ENCODE measurements around the gene EFHD1. TPM values are rescaled to one million over a fixed set of nuclear protein-coding genes. Genes with fewer than 3 reads are reported as not detected.
A peak's percentile ranks its signal among the peaks of the same experiment; 100 is the strongest.

Gene EFHD1
- total and polyA plus RNA-seq, 2 experiments from 2014 or later = 3.4 to 6.4 TPM

DNA sequence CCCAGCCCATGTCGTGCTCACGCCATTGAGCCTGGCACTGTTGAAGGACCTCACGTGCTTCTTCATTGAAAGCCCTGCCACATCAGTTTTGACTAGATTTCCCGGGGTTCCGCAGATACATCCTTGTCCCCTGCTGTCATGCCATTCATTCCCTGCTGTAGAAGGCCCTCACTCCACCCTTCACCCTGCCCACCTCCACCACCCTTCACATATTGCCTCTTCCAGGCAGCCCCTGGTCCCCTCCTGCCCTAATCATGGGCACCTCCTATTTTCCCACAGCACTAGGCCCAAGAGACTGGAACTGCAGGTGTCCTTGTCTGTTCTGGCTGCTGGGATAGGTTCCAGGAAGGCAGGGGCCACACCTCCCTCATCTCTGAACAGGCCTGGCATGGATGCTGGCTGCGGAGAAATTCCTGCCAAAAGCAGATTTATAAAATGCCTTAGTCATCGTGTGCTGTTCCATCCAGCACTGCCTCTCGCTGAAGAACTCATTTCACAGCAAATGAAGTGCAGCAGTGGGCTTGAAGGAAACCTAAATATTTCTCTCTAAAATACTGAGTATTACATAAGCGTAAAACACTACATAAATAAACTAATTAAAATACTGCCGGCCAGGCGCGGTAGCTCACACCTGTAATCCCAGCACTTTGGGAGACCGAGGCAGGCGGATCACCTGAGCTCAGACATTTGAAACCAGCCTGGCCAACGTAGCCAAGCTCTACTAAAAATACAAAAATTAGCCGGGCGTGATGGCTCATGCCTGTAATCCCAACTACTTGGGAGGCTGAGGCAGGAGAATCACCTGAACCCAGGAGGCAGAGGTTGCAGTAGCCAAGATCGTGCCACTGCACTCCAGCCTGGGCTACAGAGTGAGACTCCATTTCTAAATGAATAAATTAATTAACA, 44.5 kb upstream of the EFHD1 start:
- Mint-ChIP-seq H3K4me3 (no peak overlapping the region), H3K9me3 (peaks cover 8% of the 10 kb centered on the region; the same call in 2 of the 3 replicates), H3K27ac (0 out of 2 replicates have a peak overlapping the region, but pooled peaks have one; percentile 38), H3K36me3 (ENCODE audit: low read depth) (peaks cover 13% of the 10 kb centered on the region; the same call in 2 of the 3 replicates), H3K4me1 (peaks cover 25% of the 10 kb centered on the region), H3K27me3 (ENCODE audit: insufficient read depth, low read depth, poor library complexity) (peaks cover 2% of the 10 kb centered on the region)
- Histone ChIP-seq H2AFZ (no peak overlapping the region), H3K27me3 (ENCODE audit: insufficient read depth) (no peaks in the 10 kb centered on the region), H3K27ac (ENCODE audit: low read depth) (no peak overlapping the region), H3K4me3 (no peak overlapping the region), H3K4me2 (no peak overlapping the region), H4K20me1 (replicated peaks; ENCODE audit: insufficient read depth) (no peaks in the 10 kb centered on the region), H3K4me1 (ENCODE audit: insufficient read depth) (peaks cover 8% of the 10 kb centered on the region), H3K79me2 (replicated peaks; ENCODE audit: insufficient read depth) (no peaks in the 10 kb centered on the region), H3K36me3 (ENCODE audit: insufficient read depth) (no peaks in the 10 kb centered on the region), H3K9me2 (ENCODE audit: insufficient read depth) (0 out of 2 replicates have a peak, but pooled peaks cover 8% of the 10 kb centered on the region), H3F3A (replicated peaks; ENCODE audit: low read depth) (no peaks in the 10 kb centered on the region)
- ATAC-seq = no peak
- TF ChIP-seq, protein P1, sequence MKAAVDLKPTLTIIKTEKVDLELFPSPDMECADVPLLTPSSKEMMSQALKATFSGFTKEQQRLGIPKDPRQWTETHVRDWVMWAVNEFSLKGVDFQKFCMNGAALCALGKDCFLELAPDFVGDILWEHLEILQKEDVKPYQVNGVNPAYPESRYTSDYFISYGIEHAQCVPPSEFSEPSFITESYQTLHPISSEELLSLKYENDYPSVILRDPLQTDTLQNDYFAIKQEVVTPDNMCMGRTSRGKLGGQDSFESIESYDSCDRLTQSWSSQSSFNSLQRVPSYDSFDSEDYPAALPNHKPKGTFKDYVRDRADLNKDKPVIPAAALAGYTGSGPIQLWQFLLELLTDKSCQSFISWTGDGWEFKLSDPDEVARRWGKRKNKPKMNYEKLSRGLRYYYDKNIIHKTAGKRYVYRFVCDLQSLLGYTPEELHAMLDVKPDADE (IDR thresholded peaks at IDR 0.05) = no peak
- TF ChIP-seq EZH2 (IDR thresholded peaks at IDR 0.05; ENCODE audit: low read depth, unreplicated experiment) = no peak
- TF ChIP-seq, protein P2, sequence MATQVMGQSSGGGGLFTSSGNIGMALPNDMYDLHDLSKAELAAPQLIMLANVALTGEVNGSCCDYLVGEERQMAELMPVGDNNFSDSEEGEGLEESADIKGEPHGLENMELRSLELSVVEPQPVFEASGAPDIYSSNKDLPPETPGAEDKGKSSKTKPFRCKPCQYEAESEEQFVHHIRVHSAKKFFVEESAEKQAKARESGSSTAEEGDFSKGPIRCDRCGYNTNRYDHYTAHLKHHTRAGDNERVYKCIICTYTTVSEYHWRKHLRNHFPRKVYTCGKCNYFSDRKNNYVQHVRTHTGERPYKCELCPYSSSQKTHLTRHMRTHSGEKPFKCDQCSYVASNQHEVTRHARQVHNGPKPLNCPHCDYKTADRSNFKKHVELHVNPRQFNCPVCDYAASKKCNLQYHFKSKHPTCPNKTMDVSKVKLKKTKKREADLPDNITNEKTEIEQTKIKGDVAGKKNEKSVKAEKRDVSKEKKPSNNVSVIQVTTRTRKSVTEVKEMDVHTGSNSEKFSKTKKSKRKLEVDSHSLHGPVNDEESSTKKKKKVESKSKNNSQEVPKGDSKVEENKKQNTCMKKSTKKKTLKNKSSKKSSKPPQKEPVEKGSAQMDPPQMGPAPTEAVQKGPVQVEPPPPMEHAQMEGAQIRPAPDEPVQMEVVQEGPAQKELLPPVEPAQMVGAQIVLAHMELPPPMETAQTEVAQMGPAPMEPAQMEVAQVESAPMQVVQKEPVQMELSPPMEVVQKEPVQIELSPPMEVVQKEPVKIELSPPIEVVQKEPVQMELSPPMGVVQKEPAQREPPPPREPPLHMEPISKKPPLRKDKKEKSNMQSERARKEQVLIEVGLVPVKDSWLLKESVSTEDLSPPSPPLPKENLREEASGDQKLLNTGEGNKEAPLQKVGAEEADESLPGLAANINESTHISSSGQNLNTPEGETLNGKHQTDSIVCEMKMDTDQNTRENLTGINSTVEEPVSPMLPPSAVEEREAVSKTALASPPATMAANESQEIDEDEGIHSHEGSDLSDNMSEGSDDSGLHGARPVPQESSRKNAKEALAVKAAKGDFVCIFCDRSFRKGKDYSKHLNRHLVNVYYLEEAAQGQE (IDR thresholded peaks at IDR 0.05; ENCODE audit: unreplicated experiment) = no peak
- no peak for TF ChIP-seq JUNB (IDR thresholded peaks at IDR 0.05; ENCODE audit: unreplicated experiment)
- TF ChIP-seq POLR2AphosphoS5 (IDR thresholded peaks at IDR 0.05; ENCODE audit: low read depth) = no peak
- no peak for TF ChIP-seq EZH2phosphoT487 (IDR thresholded peaks at IDR 0.05; ENCODE audit: unreplicated experiment)
- TF ChIP-seq STAT1 (IDR thresholded peaks at IDR 0.05; ENCODE audit: unreplicated experiment) = no peak
- TF ChIP-seq NANOG (IDR thresholded peaks at IDR 0.05; ENCODE audit: borderline replicate concordance) = no peak
- no peak for TF ChIP-seq ZNF114 (CRISPR knock-in tag; IDR thresholded peaks at IDR 0.05)
- TF ChIP-seq ZNF331 (CRISPR knock-in tag; IDR thresholded peaks at IDR 0.05; ENCODE audit: low read depth) = no peak
- TF ChIP-seq, protein P3, sequence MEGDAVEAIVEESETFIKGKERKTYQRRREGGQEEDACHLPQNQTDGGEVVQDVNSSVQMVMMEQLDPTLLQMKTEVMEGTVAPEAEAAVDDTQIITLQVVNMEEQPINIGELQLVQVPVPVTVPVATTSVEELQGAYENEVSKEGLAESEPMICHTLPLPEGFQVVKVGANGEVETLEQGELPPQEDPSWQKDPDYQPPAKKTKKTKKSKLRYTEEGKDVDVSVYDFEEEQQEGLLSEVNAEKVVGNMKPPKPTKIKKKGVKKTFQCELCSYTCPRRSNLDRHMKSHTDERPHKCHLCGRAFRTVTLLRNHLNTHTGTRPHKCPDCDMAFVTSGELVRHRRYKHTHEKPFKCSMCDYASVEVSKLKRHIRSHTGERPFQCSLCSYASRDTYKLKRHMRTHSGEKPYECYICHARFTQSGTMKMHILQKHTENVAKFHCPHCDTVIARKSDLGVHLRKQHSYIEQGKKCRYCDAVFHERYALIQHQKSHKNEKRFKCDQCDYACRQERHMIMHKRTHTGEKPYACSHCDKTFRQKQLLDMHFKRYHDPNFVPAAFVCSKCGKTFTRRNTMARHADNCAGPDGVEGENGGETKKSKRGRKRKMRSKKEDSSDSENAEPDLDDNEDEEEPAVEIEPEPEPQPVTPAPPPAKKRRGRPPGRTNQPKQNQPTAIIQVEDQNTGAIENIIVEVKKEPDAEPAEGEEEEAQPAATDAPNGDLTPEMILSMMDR (conservative IDR thresholded peaks at IDR 0.05; ENCODE audit: low read depth in 2 of 2) = no peak
- TF ChIP-seq, protein P4, sequence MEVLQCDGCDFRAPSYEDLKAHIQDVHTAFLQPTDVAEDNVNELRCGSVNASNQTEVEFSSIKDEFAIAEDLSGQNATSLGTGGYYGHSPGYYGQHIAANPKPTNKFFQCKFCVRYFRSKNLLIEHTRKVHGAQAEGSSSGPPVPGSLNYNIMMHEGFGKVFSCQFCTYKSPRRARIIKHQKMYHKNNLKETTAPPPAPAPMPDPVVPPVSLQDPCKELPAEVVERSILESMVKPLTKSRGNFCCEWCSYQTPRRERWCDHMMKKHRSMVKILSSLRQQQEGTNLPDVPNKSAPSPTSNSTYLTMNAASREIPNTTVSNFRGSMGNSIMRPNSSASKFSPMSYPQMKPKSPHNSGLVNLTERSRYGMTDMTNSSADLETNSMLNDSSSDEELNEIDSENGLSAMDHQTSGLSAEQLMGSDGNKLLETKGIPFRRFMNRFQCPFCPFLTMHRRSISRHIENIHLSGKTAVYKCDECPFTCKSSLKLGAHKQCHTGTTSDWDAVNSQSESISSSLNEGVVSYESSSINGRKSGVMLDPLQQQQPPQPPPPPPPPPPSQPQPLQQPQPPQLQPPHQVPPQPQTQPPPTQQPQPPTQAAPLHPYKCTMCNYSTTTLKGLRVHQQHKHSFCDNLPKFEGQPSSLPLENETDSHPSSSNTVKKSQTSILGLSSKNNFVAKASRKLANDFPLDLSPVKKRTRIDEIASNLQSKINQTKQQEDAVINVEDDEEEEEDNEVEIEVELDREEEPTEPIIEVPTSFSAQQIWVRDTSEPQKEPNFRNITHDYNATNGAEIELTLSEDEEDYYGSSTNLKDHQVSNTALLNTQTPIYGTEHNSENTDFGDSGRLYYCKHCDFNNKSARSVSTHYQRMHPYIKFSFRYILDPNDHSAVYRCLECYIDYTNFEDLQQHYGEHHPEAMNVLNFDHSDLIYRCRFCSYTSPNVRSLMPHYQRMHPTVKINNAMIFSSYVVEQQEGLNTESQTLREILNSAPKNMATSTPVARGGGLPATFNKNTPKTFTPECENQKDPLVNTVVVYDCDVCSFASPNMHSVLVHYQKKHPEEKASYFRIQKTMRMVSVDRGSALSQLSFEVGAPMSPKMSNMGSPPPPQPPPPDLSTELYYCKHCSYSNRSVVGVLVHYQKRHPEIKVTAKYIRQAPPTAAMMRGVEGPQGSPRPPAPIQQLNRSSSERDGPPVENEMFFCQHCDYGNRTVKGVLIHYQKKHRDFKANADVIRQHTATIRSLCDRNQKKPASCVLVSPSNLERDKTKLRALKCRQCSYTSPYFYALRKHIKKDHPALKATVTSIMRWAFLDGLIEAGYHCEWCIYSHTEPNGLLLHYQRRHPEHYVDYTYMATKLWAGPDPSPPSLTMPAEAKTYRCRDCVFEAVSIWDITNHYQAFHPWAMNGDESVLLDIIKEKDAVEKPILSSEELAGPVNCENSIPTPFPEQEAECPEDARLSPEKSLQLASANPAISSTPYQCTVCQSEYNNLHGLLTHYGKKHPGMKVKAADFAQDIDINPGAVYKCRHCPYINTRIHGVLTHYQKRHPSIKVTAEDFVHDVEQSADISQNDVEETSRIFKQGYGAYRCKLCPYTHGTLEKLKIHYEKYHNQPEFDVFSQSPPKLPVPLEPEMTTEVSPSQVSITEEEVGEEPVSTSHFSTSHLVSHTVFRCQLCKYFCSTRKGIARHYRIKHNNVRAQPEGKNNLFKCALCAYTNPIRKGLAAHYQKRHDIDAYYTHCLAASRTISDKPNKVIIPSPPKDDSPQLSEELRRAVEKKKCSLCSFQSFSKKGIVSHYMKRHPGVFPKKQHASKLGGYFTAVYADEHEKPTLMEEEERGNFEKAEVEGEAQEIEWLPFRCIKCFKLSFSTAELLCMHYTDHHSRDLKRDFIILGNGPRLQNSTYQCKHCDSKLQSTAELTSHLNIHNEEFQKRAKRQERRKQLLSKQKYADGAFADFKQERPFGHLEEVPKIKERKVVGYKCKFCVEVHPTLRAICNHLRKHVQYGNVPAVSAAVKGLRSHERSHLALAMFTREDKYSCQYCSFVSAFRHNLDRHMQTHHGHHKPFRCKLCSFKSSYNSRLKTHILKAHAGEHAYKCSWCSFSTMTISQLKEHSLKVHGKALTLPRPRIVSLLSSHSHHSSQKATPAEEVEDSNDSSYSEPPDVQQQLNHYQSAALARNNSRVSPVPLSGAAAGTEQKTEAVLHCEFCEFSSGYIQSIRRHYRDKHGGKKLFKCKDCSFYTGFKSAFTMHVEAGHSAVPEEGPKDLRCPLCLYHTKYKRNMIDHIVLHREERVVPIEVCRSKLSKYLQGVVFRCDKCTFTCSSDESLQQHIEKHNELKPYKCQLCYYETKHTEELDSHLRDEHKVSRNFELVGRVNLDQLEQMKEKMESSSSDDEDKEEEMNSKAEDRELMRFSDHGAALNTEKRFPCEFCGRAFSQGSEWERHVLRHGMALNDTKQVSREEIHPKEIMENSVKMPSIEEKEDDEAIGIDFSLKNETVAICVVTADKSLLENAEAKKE (CRISPR knock-in tag; IDR thresholded peaks at IDR 0.05) = no peak
- no peak for TF ChIP-seq CREB1 (CRISPR knock-in tag; IDR thresholded peaks at IDR 0.05; ENCODE audit: low read depth)
- DNase-seq (ENCODE audit: low spot score) = no peak

All from GM23338 (cell line).